ENCODE measurements around the gene NR1I3. TPM values are rescaled to one million over a fixed set of nuclear protein-coding genes. Genes with fewer than 3 reads are reported as not detected.

The NR1I3 gene
- total and polyA plus RNA-seq, 2 experiments from 2014 or later, result 0.50 TPM; not detected in 1

GRCh38 chr1:161196521-161197451 is 41.2 kb downstream of the NR1I3 start:
- TF ChIP-seq ZNF114 (CRISPR knock-in tag; IDR thresholded peaks at IDR 0.05), result no peak
- no peak for TF ChIP-seq ZNF331 (CRISPR knock-in tag; IDR thresholded peaks at IDR 0.05; ENCODE audit: low read depth)
- TF ChIP-seq, protein P1, sequence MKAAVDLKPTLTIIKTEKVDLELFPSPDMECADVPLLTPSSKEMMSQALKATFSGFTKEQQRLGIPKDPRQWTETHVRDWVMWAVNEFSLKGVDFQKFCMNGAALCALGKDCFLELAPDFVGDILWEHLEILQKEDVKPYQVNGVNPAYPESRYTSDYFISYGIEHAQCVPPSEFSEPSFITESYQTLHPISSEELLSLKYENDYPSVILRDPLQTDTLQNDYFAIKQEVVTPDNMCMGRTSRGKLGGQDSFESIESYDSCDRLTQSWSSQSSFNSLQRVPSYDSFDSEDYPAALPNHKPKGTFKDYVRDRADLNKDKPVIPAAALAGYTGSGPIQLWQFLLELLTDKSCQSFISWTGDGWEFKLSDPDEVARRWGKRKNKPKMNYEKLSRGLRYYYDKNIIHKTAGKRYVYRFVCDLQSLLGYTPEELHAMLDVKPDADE (IDR thresholded peaks at IDR 0.05), result no peak
- TF ChIP-seq, protein P2, sequence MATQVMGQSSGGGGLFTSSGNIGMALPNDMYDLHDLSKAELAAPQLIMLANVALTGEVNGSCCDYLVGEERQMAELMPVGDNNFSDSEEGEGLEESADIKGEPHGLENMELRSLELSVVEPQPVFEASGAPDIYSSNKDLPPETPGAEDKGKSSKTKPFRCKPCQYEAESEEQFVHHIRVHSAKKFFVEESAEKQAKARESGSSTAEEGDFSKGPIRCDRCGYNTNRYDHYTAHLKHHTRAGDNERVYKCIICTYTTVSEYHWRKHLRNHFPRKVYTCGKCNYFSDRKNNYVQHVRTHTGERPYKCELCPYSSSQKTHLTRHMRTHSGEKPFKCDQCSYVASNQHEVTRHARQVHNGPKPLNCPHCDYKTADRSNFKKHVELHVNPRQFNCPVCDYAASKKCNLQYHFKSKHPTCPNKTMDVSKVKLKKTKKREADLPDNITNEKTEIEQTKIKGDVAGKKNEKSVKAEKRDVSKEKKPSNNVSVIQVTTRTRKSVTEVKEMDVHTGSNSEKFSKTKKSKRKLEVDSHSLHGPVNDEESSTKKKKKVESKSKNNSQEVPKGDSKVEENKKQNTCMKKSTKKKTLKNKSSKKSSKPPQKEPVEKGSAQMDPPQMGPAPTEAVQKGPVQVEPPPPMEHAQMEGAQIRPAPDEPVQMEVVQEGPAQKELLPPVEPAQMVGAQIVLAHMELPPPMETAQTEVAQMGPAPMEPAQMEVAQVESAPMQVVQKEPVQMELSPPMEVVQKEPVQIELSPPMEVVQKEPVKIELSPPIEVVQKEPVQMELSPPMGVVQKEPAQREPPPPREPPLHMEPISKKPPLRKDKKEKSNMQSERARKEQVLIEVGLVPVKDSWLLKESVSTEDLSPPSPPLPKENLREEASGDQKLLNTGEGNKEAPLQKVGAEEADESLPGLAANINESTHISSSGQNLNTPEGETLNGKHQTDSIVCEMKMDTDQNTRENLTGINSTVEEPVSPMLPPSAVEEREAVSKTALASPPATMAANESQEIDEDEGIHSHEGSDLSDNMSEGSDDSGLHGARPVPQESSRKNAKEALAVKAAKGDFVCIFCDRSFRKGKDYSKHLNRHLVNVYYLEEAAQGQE (IDR thresholded peaks at IDR 0.05; ENCODE audit: unreplicated experiment), result no peak
- TF ChIP-seq STAT1 (IDR thresholded peaks at IDR 0.05; ENCODE audit: unreplicated experiment), result no peak
- TF ChIP-seq CREB1 (CRISPR knock-in tag; IDR thresholded peaks at IDR 0.05; ENCODE audit: low read depth), result no peak
- TF ChIP-seq, protein P3, sequence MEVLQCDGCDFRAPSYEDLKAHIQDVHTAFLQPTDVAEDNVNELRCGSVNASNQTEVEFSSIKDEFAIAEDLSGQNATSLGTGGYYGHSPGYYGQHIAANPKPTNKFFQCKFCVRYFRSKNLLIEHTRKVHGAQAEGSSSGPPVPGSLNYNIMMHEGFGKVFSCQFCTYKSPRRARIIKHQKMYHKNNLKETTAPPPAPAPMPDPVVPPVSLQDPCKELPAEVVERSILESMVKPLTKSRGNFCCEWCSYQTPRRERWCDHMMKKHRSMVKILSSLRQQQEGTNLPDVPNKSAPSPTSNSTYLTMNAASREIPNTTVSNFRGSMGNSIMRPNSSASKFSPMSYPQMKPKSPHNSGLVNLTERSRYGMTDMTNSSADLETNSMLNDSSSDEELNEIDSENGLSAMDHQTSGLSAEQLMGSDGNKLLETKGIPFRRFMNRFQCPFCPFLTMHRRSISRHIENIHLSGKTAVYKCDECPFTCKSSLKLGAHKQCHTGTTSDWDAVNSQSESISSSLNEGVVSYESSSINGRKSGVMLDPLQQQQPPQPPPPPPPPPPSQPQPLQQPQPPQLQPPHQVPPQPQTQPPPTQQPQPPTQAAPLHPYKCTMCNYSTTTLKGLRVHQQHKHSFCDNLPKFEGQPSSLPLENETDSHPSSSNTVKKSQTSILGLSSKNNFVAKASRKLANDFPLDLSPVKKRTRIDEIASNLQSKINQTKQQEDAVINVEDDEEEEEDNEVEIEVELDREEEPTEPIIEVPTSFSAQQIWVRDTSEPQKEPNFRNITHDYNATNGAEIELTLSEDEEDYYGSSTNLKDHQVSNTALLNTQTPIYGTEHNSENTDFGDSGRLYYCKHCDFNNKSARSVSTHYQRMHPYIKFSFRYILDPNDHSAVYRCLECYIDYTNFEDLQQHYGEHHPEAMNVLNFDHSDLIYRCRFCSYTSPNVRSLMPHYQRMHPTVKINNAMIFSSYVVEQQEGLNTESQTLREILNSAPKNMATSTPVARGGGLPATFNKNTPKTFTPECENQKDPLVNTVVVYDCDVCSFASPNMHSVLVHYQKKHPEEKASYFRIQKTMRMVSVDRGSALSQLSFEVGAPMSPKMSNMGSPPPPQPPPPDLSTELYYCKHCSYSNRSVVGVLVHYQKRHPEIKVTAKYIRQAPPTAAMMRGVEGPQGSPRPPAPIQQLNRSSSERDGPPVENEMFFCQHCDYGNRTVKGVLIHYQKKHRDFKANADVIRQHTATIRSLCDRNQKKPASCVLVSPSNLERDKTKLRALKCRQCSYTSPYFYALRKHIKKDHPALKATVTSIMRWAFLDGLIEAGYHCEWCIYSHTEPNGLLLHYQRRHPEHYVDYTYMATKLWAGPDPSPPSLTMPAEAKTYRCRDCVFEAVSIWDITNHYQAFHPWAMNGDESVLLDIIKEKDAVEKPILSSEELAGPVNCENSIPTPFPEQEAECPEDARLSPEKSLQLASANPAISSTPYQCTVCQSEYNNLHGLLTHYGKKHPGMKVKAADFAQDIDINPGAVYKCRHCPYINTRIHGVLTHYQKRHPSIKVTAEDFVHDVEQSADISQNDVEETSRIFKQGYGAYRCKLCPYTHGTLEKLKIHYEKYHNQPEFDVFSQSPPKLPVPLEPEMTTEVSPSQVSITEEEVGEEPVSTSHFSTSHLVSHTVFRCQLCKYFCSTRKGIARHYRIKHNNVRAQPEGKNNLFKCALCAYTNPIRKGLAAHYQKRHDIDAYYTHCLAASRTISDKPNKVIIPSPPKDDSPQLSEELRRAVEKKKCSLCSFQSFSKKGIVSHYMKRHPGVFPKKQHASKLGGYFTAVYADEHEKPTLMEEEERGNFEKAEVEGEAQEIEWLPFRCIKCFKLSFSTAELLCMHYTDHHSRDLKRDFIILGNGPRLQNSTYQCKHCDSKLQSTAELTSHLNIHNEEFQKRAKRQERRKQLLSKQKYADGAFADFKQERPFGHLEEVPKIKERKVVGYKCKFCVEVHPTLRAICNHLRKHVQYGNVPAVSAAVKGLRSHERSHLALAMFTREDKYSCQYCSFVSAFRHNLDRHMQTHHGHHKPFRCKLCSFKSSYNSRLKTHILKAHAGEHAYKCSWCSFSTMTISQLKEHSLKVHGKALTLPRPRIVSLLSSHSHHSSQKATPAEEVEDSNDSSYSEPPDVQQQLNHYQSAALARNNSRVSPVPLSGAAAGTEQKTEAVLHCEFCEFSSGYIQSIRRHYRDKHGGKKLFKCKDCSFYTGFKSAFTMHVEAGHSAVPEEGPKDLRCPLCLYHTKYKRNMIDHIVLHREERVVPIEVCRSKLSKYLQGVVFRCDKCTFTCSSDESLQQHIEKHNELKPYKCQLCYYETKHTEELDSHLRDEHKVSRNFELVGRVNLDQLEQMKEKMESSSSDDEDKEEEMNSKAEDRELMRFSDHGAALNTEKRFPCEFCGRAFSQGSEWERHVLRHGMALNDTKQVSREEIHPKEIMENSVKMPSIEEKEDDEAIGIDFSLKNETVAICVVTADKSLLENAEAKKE (CRISPR knock-in tag; IDR thresholded peaks at IDR 0.05), result no peak
- TF ChIP-seq EZH2 (IDR thresholded peaks at IDR 0.05; ENCODE audit: low read depth, unreplicated experiment), result no peak
- peak; percentile 54 for DNase-seq (ENCODE audit: low spot score)
- H3K79me2 ChIP-seq (replicated peaks; ENCODE audit: insufficient read depth), result no peaks in the 10 kb centered on the region
- H3K27ac ChIP-seq (ENCODE audit: low read depth), result 0 out of 2 replicates have a peak overlapping the region, but pooled peaks have one; percentile 26
- H3K9me3 Mint-ChIP-seq, result no peaks in the 10 kb centered on the region; the same call in 2 of the 3 replicates
- H3K4me1 Mint-ChIP-seq, result peaks cover 61% of the 10 kb centered on the region
- peaks cover 14% of the 10 kb centered on the region; the same call in 1 of the 2 replicates for H3F3A ChIP-seq (replicated peaks; ENCODE audit: low read depth)
- H3K4me2 ChIP-seq, result peak overlapping the region; percentile 75
- H3K27ac Mint-ChIP-seq, result peak overlapping the region; percentile 80
- peaks cover 17% of the 10 kb centered on the region for H3K27me3 Mint-ChIP-seq (ENCODE audit: insufficient read depth, low read depth, poor library complexity)
- peak overlapping the region; percentile 59 for H3K4me3 Mint-ChIP-seq
- no peaks in the 10 kb centered on the region for H3K9me2 ChIP-seq (ENCODE audit: insufficient read depth)
- H4K20me1 ChIP-seq (replicated peaks; ENCODE audit: insufficient read depth), result no peaks in the 10 kb centered on the region
- H3K4me1 ChIP-seq (ENCODE audit: insufficient read depth), result peaks cover 55% of the 10 kb centered on the region
- peak overlapping the region; percentile 52; the same call in 1 of the 2 replicates for H3K4me3 ChIP-seq
- H3K36me3 Mint-ChIP-seq (ENCODE audit: low read depth), result peaks cover 7% of the 10 kb centered on the region; the same call in 2 of the 3 replicates
- peak overlapping the region; percentile 69 for H2AFZ ChIP-seq
- H3K36me3 ChIP-seq (ENCODE audit: insufficient read depth), result no peaks in the 10 kb centered on the region
- peak; percentile 0; the same call in 2 of the 3 replicates for ATAC-seq
- no peaks in the 10 kb centered on the region for H3K27me3 ChIP-seq (ENCODE audit: insufficient read depth)

All from GM23338 (cell line).